ENCODE measurements around the gene TCIRG1. TPM values are rescaled to one million over a fixed set of nuclear protein-coding genes. Genes with fewer than 3 reads are reported as not detected.

The TCIRG1 gene
- total RNA-seq, 2 donors from 2014 or later: 80.8 to 105 TPM

- peak; percentile 98 for DNase-seq (ENCODE audit: low spot score)
- intact Hi-C loops (cut with DNase I): no loop called here
Observed at GRCh38 chr11:68030318-68031143, 8.3 kb upstream of the TCIRG1 start, which contains the start of gene NDUFS8. TSS of gene NDUFS8 (plus strand) at chr11:68030681. CDS start at chr11:68032152, 1,471 bp downstream.

- DNase-seq (ENCODE audit: low spot score): no peak
- intact Hi-C loops (cut with DNase I): no loop called here
Observed at GRCh38 chr11:68031144-68031464, 7.7 kb upstream of the TCIRG1 start.

DNA sequence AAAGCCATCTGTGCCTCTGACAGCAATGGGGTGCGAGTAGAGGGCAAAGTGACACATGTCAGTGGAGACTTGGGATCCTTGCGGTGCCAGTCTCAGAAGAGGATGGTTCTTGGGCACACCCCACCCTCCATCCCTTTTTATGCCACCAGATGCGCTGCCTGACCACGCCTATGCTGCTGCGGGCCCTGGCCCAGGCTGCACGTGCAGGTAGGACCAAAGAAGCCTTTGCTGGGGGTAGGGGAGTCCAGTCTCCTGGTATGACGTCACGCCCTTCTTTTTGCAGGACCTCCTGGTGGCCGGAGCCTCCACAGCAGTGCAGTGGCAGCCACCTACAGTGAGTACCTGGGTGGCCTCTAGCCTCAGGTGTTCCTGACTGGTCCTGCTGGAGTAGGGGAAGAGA lies 6.8 kb upstream of the TCIRG1 start:
- DNase-seq (ENCODE audit: low spot score): no peak
- intact Hi-C loops (cut with DNase I): no loop called here

- intact Hi-C loops (cut with DNase I): no loop called here
- DNase-seq (ENCODE audit: low spot score): no peak
Observed at GRCh38 chr11:68032997-68033707, 5.7 kb upstream of the TCIRG1 start.

DNA sequence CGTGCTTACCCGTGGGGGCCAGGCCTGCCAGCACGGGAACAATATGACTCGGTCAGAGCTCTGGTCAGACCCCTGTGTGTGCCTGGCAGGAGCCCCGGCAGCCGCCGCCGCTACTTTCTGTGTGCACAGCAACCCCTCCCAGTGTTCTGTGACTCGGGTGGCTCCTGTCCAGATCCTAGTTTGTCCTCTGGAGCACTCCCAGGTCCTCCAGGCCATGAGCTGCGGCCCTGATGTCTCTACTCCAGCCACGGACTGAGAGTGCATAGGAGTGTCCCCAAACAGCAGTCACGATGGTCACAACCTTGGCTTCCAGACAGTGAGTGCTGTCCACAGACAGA lies 5.1 kb upstream of the TCIRG1 start:
- no peak for DNase-seq (ENCODE audit: low spot score)
- intact Hi-C loops (cut with DNase I): no loop called here

- DNase-seq (ENCODE audit: low spot score): no peak
- intact Hi-C loops (cut with DNase I): no loop called here
Observed at GRCh38 chr11:68035266-68035876, 3.5 kb upstream of the TCIRG1 start.

DNA sequence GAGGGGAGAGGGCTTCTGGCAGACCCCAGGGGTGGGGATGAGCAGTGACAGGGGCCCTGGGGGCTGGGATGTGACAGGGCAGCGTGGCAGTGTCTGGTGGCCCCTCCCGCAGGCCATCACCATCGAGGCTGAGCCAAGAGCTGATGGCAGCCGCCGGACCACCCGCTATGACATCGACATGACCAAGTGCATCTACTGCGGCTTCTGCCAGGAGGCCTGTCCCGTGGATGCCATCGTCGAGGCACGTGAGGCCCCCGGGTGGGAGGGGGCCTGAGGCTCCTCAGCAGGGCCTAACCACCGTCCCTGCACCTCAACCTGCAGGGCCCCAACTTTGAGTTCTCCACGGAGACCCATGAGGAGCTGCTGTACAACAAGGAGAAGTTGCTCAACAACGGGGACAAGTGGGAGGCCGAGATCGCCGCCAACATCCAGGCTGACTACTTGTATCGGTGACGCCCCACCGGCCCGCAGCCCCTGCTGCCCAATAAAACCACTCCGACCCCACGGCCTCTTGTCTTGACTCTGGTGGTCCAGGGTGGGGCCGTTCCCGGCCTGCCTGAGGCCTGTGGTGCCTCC lies 2.6 kb upstream of the TCIRG1 start:
- no peak for DNase-seq (ENCODE audit: low spot score)
- intact Hi-C loops (cut with DNase I): no loop called here

GRCh38 chr11:68036717-68037239 lies 2.0 kb upstream of the TCIRG1 start:
- intact Hi-C loops (cut with DNase I): no loop called here
- DNase-seq (ENCODE audit: low spot score): peak; percentile 92

DNA sequence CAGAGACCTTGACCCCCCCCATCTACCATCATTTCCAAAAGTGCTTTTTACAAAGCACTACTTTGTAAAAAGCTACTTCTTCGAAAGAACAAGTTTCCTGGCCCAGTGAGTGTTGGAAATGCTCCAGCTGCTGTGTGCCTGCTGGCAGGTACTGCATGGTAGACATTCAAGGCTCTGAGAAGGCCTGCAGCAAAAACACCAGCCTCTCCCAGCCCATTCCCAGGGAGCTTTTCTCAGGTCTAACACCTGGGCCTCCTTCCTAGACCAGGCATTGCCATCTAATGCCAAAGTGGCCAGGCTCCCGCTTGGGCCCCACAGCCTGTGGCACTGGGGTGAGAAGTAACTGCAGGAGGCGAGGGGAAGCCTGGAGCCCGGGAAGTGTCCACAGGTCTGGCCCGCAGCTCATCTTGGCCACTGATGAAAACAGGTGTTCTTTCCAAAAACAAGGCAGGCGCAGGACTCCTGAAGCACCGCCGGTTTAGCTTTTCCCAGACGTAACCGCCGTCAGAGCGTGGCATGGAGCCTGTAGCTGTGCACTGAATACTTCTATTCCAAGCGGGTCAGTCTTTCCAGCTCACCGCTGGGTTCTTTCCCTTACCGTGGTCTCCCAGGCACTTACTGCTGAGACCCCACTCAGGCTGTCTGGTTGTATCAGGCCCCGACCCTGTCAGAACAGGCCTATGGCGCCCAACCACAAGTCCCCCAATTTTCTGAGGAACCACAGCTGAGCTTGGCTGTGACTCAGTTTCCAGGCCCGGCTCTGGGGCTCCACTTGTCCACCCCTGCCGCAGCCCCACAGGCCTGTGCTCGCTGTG lies 1.2 kb upstream of the TCIRG1 start:
- intact Hi-C loops (cut with DNase I): no loop called here
- no peak for DNase-seq (ENCODE audit: low spot score)

- intact Hi-C loops (cut with DNase I): no loop called here
- DNase-seq (ENCODE audit: low spot score): no peak
Observed at GRCh38 chr11:68038226-68038717, 553 bp upstream of the TCIRG1 start.

DNA sequence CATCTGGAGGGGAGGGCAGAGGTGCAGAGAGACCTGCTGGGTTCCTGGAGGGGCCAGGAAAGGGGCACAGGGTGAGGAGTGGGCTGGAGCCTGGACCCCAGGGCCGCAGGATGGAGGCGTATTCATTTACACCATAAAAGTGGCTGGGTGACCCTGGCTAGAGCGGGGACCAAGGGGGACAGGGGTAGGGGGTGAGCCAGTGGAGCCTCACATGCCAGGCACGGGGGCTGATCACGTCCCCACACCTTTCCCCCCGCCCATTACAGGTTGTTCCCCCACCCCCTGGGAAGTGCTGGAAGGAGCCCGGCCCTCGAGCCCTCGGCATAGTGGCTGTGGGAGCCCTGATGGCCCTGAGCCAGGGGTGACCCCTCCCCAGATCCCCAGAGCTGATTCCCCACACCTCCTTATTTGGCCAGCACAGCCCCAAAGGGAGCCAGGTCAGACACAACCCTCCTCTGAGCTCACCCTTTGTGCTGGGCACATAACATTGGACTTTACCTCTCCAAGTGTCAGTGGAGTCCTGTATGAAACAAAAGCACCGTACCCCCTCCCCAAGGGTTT lies 781 bp downstream of the TCIRG1 start:
- intact Hi-C loops (cut with DNase I): no loop called here
- DNase-seq (ENCODE audit: low spot score): no peak

GRCh38 chr11:68040101-68040956 lies 1.5 kb downstream of the TCIRG1 start:
- intact Hi-C loops (cut with DNase I): no loop called here

GRCh38 chr11:68040957-68041591 lies 2.2 kb downstream of the TCIRG1 start:
- no peak for DNase-seq (ENCODE audit: low spot score)
- intact Hi-C loops (cut with DNase I): no loop called here

More at GRCh38 chr11:68040101-68040956, 1.5 kb downstream of the TCIRG1 start:
- peak; percentile 90 for DNase-seq (ENCODE audit: low spot score)

DNA sequence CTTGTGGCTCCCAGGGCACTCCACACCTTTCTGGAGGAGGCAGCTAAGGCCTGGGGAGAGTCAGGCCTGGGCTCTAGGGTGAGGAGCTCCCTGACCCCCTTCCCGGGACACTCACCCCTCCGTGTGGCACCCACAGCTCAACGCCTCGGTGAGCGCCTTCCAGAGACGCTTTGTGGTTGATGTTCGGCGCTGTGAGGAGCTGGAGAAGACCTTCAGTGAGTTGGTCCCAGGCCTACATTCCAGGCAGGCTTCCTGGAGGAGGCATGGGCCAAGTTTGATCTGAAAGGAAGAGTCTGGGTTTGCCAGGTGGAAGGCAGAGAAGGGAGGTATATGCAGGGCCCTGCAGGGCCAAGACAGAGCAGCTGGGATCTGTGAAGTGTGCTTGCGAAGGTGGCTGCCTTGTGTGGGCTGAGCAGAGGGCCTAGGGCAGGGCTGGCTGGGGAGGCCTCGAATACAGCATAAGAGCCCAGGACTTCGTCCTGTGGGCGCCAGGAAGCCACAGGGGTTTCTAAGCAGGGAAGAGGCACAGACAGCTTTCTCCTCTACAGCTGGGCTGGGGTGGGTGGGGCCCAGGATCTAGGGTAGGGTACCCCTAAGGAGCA lies 2.9 kb downstream of the TCIRG1 start:
- intact Hi-C loops (cut with DNase I): no loop called here
- DNase-seq (ENCODE audit: low spot score): no peak

DNA sequence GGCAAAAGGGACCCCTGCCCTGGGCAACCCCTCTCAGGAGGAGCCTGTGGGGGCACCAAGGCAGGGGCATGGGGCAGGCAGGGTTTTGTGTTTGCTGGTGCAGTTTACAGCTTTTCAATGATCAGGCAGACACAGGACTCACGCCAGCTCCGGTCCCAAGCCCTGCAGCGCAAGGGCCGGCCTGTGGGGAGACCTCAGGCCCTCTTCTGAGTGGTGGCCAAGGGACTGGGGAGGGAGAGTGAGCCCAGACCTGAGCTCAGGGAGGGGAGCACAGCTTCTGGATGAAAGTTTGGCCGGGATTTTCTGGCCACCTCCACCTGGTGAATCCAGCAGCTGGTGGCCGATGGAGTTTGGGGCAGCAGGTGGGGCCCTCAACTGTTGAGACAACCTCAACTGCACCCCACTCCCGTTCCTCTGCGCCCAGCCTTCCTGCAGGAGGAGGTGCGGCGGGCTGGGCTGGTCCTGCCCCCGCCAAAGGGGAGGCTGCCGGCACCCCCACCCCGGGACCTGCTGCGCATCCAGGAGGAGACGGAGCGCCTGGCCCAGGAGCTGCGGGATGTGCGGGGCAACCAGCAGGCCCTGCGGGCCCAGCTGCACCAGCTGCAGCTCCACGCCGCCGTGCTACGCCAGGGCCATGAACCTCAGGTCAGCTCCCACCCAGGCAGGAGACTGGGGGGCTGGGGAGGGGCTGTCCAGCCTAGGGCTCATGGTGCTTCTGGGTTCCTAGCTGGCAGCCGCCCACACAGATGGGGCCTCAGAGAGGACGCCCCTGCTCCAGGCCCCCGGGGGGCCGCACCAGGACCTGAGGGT lies 3.6 kb downstream of the TCIRG1 start:
- DNase-seq (ENCODE audit: low spot score): no peak
- intact Hi-C loops (cut with DNase I): no loop called here

DNA sequence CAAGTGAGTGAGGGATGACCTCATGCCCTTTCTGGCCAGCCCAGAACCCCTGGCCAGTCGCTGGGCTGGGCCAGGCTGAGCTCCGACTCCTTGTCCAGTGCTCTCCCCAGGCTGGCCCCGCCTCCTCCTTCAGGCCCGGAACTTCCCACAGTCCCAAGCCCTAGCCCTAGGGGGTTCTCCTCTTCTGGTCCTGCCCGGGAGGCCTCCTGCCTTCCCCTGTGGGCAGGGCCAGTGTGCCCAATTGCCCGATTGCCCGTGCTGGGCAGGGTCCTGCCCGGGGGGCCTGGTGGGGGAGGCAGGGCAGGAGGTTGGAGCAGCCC lies 4.2 kb downstream of the TCIRG1 start:
- DNase-seq (ENCODE audit: low spot score): no peak
- intact Hi-C loops (cut with DNase I): no loop called here

Measured in posterior vena cava (tissue), 2 donors.